Keratinocyte (primary cell): ENCODE data around the gene NOSIP. TPM values are rescaled to one million over a fixed set of nuclear protein-coding genes. Genes with fewer than 3 reads are reported as not detected.

ENCODE experiments used
- DNase-seq: peaks from one replicate; pipeline ENCODE4 v3.0.0-alpha.2; 2011; ENCODE audit warnings: low read depth, missing footprints, low spot score
- FAIRE-seq: peaks from 2 replicates; lab custom pipeline; 2011; peaks lifted over from hg19 to GRCh38; lab: Jason Lieb, UNC
- H2AFZ ChIP-seq: 2 replicates; pipeline ENCODE4 v1.6.0; 2012; ENCODE audit warnings: low read length, control low read depth, inconsistent platforms; ENCODE audit not compliant: control insufficient read depth
- H3K27ac ChIP-seq: 2 replicates; pipeline ENCODE4 v1.5.1; 2011; ENCODE audit warnings: low read length; ENCODE audit not compliant: control insufficient read depth, insufficient read depth
- H3K27me3 ChIP-seq: 3 replicates; pipeline ENCODE4 v1.6.0; 2011; ENCODE audit warnings: low read length; ENCODE audit not compliant: control insufficient read depth, insufficient read depth; ENCODE audit errors: extremely low read depth
- H3K36me3 ChIP-seq, 2 experiments: 2 replicates in 1 of 2; 3 replicates in 1 of 2; pipeline ENCODE4 v1.5.1; 2011; ENCODE audit warnings: low read length in 2 of 2, mild to moderate bottlenecking in 1 of 2; ENCODE audit not compliant: control insufficient read depth in 2 of 2, insufficient read depth in 2 of 2; ENCODE audit errors: extremely low read depth in 1 of 2
- H3K4me1 ChIP-seq: 3 replicates; pipeline ENCODE4 v1.5.1; 2011; ENCODE audit warnings: low read length; ENCODE audit not compliant: control insufficient read depth, insufficient read depth; ENCODE audit errors: extremely low read depth
- H3K4me2 ChIP-seq: 3 replicates; pipeline ENCODE4 v1.6.0; 2011; ENCODE audit warnings: low read depth, low read length; ENCODE audit not compliant: control insufficient read depth, insufficient read depth; ENCODE audit errors: extremely low read depth
- H3K4me3 ChIP-seq, 3 experiments: fragments of 200-600 bp in 1 of 3; sonication (generic) in 1 of 3; 2 replicates in 2 of 3; 3 replicates in 1 of 3; pipeline ENCODE4 v1.5.1; 2011 to 2016; ENCODE audit warnings: low read length in 3 of 3, mild to moderate bottlenecking in 3 of 3, control low read depth in 2 of 3, inconsistent platforms in 1 of 3, low read depth in 1 of 3, mixed read lengths in 1 of 3, mixed run types in 1 of 3, moderate library complexity in 1 of 3; ENCODE audit not compliant: control insufficient read depth in 2 of 3, insufficient read depth in 2 of 3; ENCODE audit errors: extremely low read depth in 1 of 3
- H3K79me2 ChIP-seq: 2 replicates; pipeline ENCODE4 v1.6.0; 2012; ENCODE audit warnings: low read length; ENCODE audit not compliant: control insufficient read depth, insufficient read depth
- H3K9ac ChIP-seq: 3 replicates; pipeline ENCODE4 v1.6.0; 2011; ENCODE audit warnings: low read length; ENCODE audit not compliant: control insufficient read depth, insufficient read depth; ENCODE audit errors: extremely low read depth
- H3K9me1 ChIP-seq: 3 replicates; pipeline ENCODE4 v1.6.0; 2011; ENCODE audit warnings: low read length; ENCODE audit not compliant: control insufficient read depth, insufficient read depth; ENCODE audit errors: extremely low read depth
- H3K9me3 ChIP-seq: 2 replicates; pipeline ENCODE4 v1.5.1; 2012; ENCODE audit warnings: low read depth, low read length; ENCODE audit not compliant: control insufficient read depth
- H4K20me1 ChIP-seq: 3 replicates; pipeline ENCODE4 v1.6.0; 2011; ENCODE audit warnings: low read length; ENCODE audit not compliant: control insufficient read depth, insufficient read depth; ENCODE audit errors: extremely low read depth
- EZH2 ChIP-seq: IDR thresholded peaks from one replicate; pipeline ENCODE4 v1.6.1; 2012; ENCODE audit warnings: inconsistent platforms, mild to moderate bottlenecking, low read length, moderate library complexity
- dilution Hi-C: fragments of 300-500 bp; cut with MboI; formaldehyde crosslinking; loops from one replicate; pipeline ENCODE4 v1.7.0; 2020; ENCODE audit warnings: low sequenced_read_pairs; ENCODE audit not compliant: extremely low pct_ligation_motif_present
- polyA plus RNA-seq, 5 experiments: library from polyadenylated mRNA; depleted of rRNA in 3 of 5; stranded (reverse) in 3 of 5; stranded (forward) in 1 of 5; unstranded in 1 of 5; fragments of >200 nt; gene quantifications; 1 replicate in 1 of 5; 2 replicates in 3 of 5; 3 replicates in 1 of 5; pipeline versions ENCODE4 v1.2.1 to v1.2.3, GENCODE V29; 2011 to 2012; ENCODE audit warnings: missing spikeins in 2 of 5, low read depth in 1 of 5, low replicate concordance in 1 of 5
- TF ChIP-seq, protein P1 (sequence below), 3 experiments: IDR thresholded peaks in 1 of 3; conservative IDR thresholded peaks in 1 of 3; optimal IDR thresholded peaks in 1 of 3; 2 replicates in 2 of 3; 3 replicates in 1 of 3; pipeline versions ENCODE3 to v1.5.1; 2011; ENCODE audit warnings: low read length in 3 of 3, mild to moderate bottlenecking in 3 of 3, moderate library complexity in 2 of 3, control low read depth in 1 of 3, inconsistent platforms in 1 of 3; ENCODE audit not compliant: insufficient read depth in 2 of 3; ENCODE audit errors: extremely low read depth in 1 of 3

The NOSIP gene
- polyA plus RNA-seq, 1 donor (not counting 4 experiments of a cell fraction or from before 2014, with no cell fraction given) = 36.6 TPM

DNA sequence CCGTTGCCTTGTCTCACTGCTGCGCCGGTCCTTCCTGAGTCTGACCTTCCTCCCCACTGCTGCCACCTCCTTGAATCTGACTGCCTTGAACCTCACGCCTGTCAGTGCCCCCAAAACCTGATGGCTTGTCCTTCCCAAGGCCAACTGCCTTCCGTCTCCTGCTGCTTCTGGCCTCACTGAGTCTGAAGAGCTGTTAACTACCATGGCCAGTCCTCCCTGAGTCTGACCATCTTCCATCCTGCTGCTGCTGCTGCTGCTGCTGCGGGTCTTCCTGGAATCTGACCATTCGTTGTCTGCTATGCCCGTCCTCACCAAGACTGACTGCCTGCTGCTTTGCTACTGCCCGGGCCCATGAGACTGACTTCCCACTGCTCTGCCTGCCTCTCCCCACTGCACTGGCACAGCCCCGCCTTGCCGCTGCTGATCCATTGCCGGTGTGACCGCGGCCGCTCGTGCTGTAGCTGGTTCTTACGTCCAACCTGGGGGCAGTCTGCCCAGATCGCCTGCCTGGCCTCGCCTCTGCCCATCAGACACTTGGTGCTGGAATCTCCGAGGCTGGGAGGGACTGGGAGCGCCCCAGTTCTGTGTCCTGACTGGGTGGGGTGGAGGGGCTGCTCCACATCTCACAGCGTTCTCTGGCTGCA is 55.4 kb downstream of the NOSIP start:
- Histone ChIP-seq H4K20me1 (no peaks in the 10 kb centered on the region), H3K4me1 (no peaks in the 10 kb centered on the region), H3K27ac (no peak overlapping the region), H3K4me3 (no peak overlapping the region), H3K36me3 (no peaks in the 10 kb centered on the region), H3K9ac (no peak overlapping the region), H3K9me1 (no peaks in the 10 kb centered on the region), H3K27me3 (no peaks in the 10 kb centered on the region), H3K79me2 (no peaks in the 10 kb centered on the region), H3K9me3 (no peaks in the 10 kb centered on the region), H2AFZ (no peak overlapping the region), H3K4me2 (no peak overlapping the region)
- FAIRE-seq = no peak
- dilution Hi-C loops = no loop called here
- TF ChIP-seq, protein P1, sequence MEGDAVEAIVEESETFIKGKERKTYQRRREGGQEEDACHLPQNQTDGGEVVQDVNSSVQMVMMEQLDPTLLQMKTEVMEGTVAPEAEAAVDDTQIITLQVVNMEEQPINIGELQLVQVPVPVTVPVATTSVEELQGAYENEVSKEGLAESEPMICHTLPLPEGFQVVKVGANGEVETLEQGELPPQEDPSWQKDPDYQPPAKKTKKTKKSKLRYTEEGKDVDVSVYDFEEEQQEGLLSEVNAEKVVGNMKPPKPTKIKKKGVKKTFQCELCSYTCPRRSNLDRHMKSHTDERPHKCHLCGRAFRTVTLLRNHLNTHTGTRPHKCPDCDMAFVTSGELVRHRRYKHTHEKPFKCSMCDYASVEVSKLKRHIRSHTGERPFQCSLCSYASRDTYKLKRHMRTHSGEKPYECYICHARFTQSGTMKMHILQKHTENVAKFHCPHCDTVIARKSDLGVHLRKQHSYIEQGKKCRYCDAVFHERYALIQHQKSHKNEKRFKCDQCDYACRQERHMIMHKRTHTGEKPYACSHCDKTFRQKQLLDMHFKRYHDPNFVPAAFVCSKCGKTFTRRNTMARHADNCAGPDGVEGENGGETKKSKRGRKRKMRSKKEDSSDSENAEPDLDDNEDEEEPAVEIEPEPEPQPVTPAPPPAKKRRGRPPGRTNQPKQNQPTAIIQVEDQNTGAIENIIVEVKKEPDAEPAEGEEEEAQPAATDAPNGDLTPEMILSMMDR (optimal IDR thresholded peaks at IDR 0.05 in 1 of 3, IDR thresholded peaks at IDR 0.05 in 1 of 3, conservative IDR thresholded peaks at IDR 0.05 in 1 of 3; ENCODE audit: extremely low read depth in 1 of 3, insufficient read depth in 2 of 3, low read length in 3 of 3) = no peak
- no peak for TF ChIP-seq EZH2
- DNase-seq = no peak

DNA sequence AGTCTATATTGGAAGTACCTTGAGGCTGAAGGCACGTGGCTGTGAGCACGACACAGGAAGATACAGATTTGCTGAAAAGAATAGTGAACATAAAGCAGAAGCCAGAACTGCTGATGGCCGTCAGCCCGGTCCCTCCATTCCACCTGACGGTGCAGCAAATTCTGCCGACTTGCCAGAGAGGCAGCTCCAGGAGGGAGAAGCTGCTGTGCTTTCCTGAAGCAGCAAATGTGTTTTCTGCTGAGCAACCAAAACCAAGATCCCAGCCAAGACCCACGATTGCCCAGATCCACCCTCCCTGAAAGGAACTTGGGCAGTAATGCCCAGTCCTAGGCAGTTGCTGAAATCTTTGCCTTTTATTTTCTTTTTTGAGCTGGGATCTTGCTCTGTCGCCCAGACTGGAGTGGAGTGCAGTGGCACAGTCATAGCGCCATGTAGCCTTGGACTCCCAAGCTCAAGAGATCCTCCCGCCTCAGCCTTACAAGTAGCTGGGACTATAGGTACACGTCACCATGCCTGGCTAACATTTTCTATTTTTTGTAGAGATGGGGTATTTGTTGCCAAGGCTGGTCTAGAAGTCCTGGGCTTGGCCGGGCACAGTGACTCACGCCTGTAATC is 59.5 kb downstream of the NOSIP start:
- Histone ChIP-seq H3K4me1 (no peaks in the 10 kb centered on the region), H3K79me2 (no peaks in the 10 kb centered on the region), H4K20me1 (no peaks in the 10 kb centered on the region), H3K9me1 (no peaks in the 10 kb centered on the region), H3K9ac (no peak overlapping the region), H3K9me3 (no peaks in the 10 kb centered on the region), H2AFZ (no peak overlapping the region), H3K4me2 (no peak overlapping the region), H3K27me3 (no peaks in the 10 kb centered on the region), H3K27ac (no peak overlapping the region), H3K4me3 (no peak overlapping the region), H3K36me3 (no peaks in the 10 kb centered on the region)
- TF ChIP-seq EZH2 = no peak
- TF ChIP-seq, protein P1 (optimal IDR thresholded peaks at IDR 0.05 in 1 of 3, IDR thresholded peaks at IDR 0.05 in 1 of 3, conservative IDR thresholded peaks at IDR 0.05 in 1 of 3; ENCODE audit: extremely low read depth in 1 of 3, insufficient read depth in 2 of 3, low read length in 3 of 3) = no peak
- no peak for FAIRE-seq
- dilution Hi-C loops = no loop called here
- no peak for DNase-seq
